ENCODE data around the gene SOCS3. TPM values are rescaled to one million over a fixed set of nuclear protein-coding genes. Genes with fewer than 3 reads are reported as not detected.
A peak's percentile ranks its signal among the peaks of the same experiment; 100 is the strongest.

Gene SOCS3
- polyA plus RNA-seq, 2 of the 4 experiments (the other 2 are of a cell fraction) = 13.5 to 14.7 TPM

DNA sequence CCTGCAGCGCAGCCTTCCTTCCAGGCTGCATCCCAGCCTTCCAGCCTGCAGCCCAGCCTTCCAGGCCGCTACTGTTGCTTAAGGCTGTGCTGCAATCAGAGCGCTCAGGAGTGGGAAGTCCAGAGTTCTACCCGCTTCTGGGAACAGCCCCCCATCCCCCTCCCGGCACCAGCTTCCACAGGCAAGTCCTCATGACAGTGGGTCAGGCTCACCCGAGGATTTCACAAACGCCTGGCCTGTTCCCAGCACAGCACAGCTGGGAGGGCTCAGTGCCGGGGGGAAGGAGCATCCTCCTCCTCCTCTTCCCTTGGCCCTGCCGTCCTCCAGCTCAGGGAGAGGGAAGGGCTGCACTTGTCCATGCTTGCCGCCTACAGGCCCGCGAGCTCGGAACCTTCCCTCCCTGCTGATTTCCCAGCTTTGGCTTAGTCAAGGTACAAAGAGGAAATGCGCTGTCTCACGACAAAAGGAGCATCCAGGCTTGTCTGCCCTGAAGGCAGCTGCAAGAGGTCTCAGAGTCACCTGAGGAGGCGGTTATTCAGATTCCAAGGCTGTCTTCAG, 8.3 kb downstream of the SOCS3 start:
- Histone ChIP-seq H3K27ac (peak overlapping the region; percentile 93 to 96), H3K9me3 (no peaks in the 10 kb centered on the region), H3K4me2 (peak overlapping the region; percentile 84), H3K4me1 (peaks cover 72% of the 10 kb centered on the region), H3K4me3 (no peak overlapping the region)
- TF ChIP-seq KDM1A (IDR thresholded peaks at IDR 0.05; ENCODE audit: low read depth) (no peak), HOXB13 (CRISPR knock-in tag; IDR thresholded peaks at IDR 0.05; ENCODE audit: low read depth) (peak; percentile 64; the same call in 1 of the 2 replicates), JUNB (IDR thresholded peaks at IDR 0.05) (no peak), MAZ (IDR thresholded peaks at IDR 0.05; ENCODE audit: borderline replicate concordance, low read depth, low read length) (no peak), EP300 (IDR thresholded peaks at IDR 0.05) (peak in 1 of 2 experiments; percentile 67; a peak in 1 of 5 replicates), CBX2 (IDR thresholded peaks at IDR 0.05; ENCODE audit: borderline replicate concordance, low read depth) (no peak), CEBPB (IDR thresholded peaks at IDR 0.05) (peak; percentile 70 to 82; a peak in 3 of 4 replicates), FOSL2 (IDR thresholded peaks at IDR 0.05) (no peak), FOSL2 (CRISPR knock-in tag; IDR thresholded peaks at IDR 0.05) (peak; percentile 41), SMC3 (IDR thresholded peaks at IDR 0.05) (0 out of 3 replicates have a peak, but pooled peaks have one; percentile 17), HDAC2 (IDR thresholded peaks at IDR 0.05) (no peak), EHMT2 (IDR thresholded peaks at IDR 0.05; ENCODE audit: low read depth) (no peak), RAD21 (conservative IDR thresholded peaks at IDR 0.05 in 1 of 2, IDR thresholded peaks at IDR 0.05 in 1 of 2) (peak in 1 of 2 experiments; percentile 40; a peak in 2 of 5 replicates), JUN (IDR thresholded peaks at IDR 0.05) (peak; percentile 50 to 53; a peak in 2 of 5 replicates), HEYL (CRISPR knock-in tag; IDR thresholded peaks at IDR 0.05) (no peak), EHF (CRISPR knock-in tag; IDR thresholded peaks at IDR 0.05) (no peak), HOXB5 (CRISPR knock-in tag; IDR thresholded peaks at IDR 0.05) (no peak), CHD4 (IDR thresholded peaks at IDR 0.05; ENCODE audit: borderline replicate concordance) (no peak), MYC (IDR thresholded peaks at IDR 0.05; ENCODE audit: borderline replicate concordance, low read length) (no peak), KDM5A (IDR thresholded peaks at IDR 0.05) (no peak)
- TF ChIP-seq, protein P1, sequence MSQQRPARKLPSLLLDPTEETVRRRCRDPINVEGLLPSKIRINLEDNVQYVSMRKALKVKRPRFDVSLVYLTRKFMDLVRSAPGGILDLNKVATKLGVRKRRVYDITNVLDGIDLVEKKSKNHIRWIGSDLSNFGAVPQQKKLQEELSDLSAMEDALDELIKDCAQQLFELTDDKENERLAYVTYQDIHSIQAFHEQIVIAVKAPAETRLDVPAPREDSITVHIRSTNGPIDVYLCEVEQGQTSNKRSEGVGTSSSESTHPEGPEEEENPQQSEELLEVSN (IDR thresholded peaks at IDR 0.05; ENCODE audit: borderline replicate concordance, low read depth) = no peak
- TF ChIP-seq, protein P2, sequence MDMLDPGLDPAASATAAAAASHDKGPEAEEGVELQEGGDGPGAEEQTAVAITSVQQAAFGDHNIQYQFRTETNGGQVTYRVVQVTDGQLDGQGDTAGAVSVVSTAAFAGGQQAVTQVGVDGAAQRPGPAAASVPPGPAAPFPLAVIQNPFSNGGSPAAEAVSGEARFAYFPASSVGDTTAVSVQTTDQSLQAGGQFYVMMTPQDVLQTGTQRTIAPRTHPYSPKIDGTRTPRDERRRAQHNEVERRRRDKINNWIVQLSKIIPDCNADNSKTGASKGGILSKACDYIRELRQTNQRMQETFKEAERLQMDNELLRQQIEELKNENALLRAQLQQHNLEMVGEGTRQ (IDR thresholded peaks at IDR 0.05) = no peak
- TF ChIP-seq, protein P3, sequence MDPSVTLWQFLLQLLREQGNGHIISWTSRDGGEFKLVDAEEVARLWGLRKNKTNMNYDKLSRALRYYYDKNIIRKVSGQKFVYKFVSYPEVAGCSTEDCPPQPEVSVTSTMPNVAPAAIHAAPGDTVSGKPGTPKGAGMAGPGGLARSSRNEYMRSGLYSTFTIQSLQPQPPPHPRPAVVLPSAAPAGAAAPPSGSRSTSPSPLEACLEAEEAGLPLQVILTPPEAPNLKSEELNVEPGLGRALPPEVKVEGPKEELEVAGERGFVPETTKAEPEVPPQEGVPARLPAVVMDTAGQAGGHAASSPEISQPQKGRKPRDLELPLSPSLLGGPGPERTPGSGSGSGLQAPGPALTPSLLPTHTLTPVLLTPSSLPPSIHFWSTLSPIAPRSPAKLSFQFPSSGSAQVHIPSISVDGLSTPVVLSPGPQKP (IDR thresholded peaks at IDR 0.05; ENCODE audit: low read depth, low read length) = no peak
- TF ChIP-seq, protein P4, sequence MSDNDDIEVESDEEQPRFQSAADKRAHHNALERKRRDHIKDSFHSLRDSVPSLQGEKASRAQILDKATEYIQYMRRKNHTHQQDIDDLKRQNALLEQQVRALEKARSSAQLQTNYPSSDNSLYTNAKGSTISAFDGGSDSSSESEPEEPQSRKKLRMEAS (IDR thresholded peaks at IDR 0.05) = peak; percentile 50; the same call in 1 of the 2 replicates
- TF ChIP-seq, protein P5, sequence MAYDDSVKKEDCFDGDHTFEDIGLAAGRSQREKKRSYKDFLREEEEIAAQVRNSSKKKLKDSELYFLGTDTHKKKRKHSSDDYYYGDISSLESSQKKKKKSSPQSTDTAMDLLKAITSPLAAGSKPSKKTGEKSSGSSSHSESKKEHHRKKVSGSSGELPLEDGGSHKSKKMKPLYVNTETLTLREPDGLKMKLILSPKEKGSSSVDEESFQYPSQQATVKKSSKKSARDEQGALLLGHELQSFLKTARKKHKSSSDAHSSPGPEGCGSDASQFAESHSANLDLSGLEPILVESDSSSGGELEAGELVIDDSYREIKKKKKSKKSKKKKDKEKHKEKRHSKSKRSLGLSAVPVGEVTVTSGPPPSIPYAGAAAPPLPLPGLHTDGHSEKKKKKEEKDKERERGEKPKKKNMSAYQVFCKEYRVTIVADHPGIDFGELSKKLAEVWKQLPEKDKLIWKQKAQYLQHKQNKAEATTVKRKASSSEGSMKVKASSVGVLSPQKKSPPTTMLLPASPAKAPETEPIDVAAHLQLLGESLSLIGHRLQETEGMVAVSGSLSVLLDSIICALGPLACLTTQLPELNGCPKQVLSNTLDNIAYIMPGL (CRISPR knock-in tag; IDR thresholded peaks at IDR 0.05; ENCODE audit: borderline replicate concordance) = no peak
- DNase-seq (ENCODE audit: low read depth in 1 of 2, low spot score in 1 of 2) (peak in 1 of 2 experiments; percentile 86), FAIRE-seq (peak; percentile 18), ATAC-seq (peak; percentile 23 to 33)
- ChIA-PET CTCF (interaction anchor here (0.7 to 2.4 kb wide), 4 partner anchors 34 to 175 kb away, joined by 3 to 8 read pairs (median 5); no protein-coding TSS in a partner anchor), POLR2A (no interaction called here)
- WGBS (ENCODE audit: missing lambda C conversion rate) = 25% methylated on average over 16 of the region's 16 CpGs

Data from A549 (cell line).